Upper lobe of left lung (tissue), 6 donors: Measurements from ENCODE around the gene ADIG. TPM values are rescaled to one million over a fixed set of nuclear protein-coding genes. Genes with fewer than 3 reads are reported as not detected.
"Not testable (repeated sequence)": the region's sequence is repeated elsewhere in the genome, so short reads cannot be mapped to it uniquely, and the experiment has no call there.

Experiments used
- ATAC-seq, 2 donors: fragments of 200-7000 bp; cut with Tn5 transposase; one replicate each; pipeline ENCODE4 v1.9.1; 2022; ENCODE audit warnings: mild to moderate bottlenecking in 2 of 2, moderate library complexity in 2 of 2; ENCODE audit not compliant: low FRiP score in 2 of 2
- DNase-seq, 2 donors: peaks; one replicate each; pipeline ENCODE4 v3.0.0-alpha.2; 2019 to 2020
- H3K27ac ChIP-seq, 4 donors: fragments of 200-600 bp; sonication (generic); one replicate each; pipeline ENCODE4 v1.5.1; 2016 to 2019
- H3K27me3 ChIP-seq, 4 donors: fragments of 200-600 bp; sonication (generic); one replicate each; pipeline ENCODE4 v1.5.1; 2017 to 2019
- H3K36me3 ChIP-seq, 4 donors: fragments of 200-600 bp; sonication (generic); one replicate each; pipeline ENCODE4 v1.5.1; 2016 to 2019
- H3K4me1 ChIP-seq, 4 donors: fragments of 200-600 bp; sonication (generic); one replicate each; pipeline ENCODE4 v1.5.1; 2018 to 2019
- H3K4me3 ChIP-seq, 4 donors: fragments of 200-600 bp; sonication (generic); one replicate each; pipeline ENCODE4 v1.5.1; 2017 to 2019; ENCODE audit warnings: mild to moderate bottlenecking in 2 of 4, moderate library complexity in 1 of 4
- H3K9me3 ChIP-seq, 4 donors: fragments of 200-600 bp; sonication (generic); one replicate each; pipeline ENCODE4 v1.5.1; 2018 to 2019
- EP300 ChIP-seq, 4 donors: sonication (generic); formaldehyde crosslinking; IDR thresholded peaks; one replicate each; pipeline ENCODE4 v1.5.1; 2017; ENCODE audit warnings: antibody characterized with exemption in 4 of 4, control low read depth in 2 of 4
- POLR2A ChIP-seq, 4 donors: fragments of 450-650 bp; IDR thresholded peaks; one replicate each; pipeline ENCODE4 v1.5.1; 2016 to 2017; ENCODE audit warnings: antibody characterized with exemption in 4 of 4, mild to moderate bottlenecking in 2 of 4
- POLR2AphosphoS5 ChIP-seq, 2 donors: sonication (generic); formaldehyde crosslinking; IDR thresholded peaks; one replicate each; pipeline ENCODE4 v1.5.1; 2017; ENCODE audit warnings: antibody characterized with exemption in 2 of 2
- WGBS, 2 donors: methylation state at CpG; one replicate each; pipeline ENCODE4 v1.1.5; 2017 to 2018; 5-methylcytosine and 5-hydroxymethylcytosine counted together
- total RNA-seq, 6 donors: library from RNA; depleted of rRNA in 4 of 6; stranded (reverse); fragments of >200 nt in 4 of 6; gene quantifications; one replicate each; pipeline versions ENCODE4 v1.1.0 to v1.2.1, GENCODE V29; 2016 to 2021
- TF ChIP-seq, protein P1 (sequence below), 6 experiments: fragments of 450-650 bp in 4 of 6; fragments of 200-600 bp in 2 of 6; sonication (generic) in 2 of 6; IDR thresholded peaks; one replicate each; pipeline ENCODE4 v1.5.1; 2016 to 2019; ENCODE audit warnings: antibody characterized with exemption in 6 of 6
- donor health status: DM: no; HTN: no; CAD: no; lungs with moderate emphysema.
- donor health status: DM: no; HTN: yes; CAD: no; lungs with severe emphysema.

ADIG gene
- total RNA-seq, 6 donors from 2014 or later, result 0.29 TPM; not detected in 5

DNA sequence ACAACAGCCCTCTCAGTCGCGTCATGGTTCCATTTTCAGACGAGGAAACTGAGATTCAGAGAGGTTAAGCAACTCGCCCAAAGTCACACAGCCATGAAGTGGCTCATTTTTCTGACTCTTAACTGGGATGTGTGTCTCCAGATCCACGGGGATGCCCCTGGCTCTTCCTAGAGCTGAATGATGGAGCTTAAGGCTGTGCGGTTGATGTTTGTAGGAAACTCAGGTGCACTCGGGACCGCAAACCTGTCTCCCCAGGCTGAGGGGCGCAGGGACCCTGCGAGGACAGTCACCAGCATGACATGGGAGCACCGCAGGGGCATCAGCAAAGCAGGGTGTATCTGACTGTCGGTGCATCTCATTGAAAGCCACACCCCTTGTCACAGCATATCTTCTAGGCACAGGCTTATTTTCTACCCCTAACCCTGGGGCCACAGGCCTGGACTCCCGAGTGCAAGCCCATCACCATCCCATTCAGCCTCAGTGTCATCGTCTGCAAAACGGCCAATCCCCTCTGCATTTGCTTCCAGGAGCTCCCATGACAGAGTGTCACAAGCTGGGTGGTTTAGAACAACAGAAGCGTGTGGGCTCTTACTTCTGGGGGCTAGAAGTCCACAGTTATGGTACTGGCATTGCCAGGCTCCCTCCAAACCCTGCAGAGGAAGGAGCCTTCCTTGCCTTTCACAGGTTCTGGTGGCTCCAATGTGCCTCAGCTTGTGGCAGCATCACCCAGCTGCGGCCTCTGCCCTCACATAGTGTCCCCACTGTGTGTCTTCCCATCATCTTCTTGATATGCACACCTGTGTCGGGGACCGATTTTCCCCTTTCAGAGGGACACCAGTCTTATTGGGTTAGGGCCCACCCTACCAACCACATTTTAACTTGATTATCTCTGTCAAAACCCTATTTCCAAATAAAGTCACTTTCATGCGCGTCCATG is 10.7 kb downstream of the ADIG start:
- no peaks in the 10 kb centered on the region for H3K36me3 ChIP-seq
- no peaks in the 10 kb centered on the region for H3K27me3 ChIP-seq
- no peaks in the 10 kb centered on the region for H3K9me3 ChIP-seq
- ATAC-seq (peak in 1 of 2 donors; percentile 43), DNase-seq (no peak)
- H3K27ac ChIP-seq, result no peak overlapping the region
- no peak overlapping the region for H3K4me3 ChIP-seq
- no peaks in the 10 kb centered on the region for H3K4me1 ChIP-seq
- TF ChIP-seq, protein P1, sequence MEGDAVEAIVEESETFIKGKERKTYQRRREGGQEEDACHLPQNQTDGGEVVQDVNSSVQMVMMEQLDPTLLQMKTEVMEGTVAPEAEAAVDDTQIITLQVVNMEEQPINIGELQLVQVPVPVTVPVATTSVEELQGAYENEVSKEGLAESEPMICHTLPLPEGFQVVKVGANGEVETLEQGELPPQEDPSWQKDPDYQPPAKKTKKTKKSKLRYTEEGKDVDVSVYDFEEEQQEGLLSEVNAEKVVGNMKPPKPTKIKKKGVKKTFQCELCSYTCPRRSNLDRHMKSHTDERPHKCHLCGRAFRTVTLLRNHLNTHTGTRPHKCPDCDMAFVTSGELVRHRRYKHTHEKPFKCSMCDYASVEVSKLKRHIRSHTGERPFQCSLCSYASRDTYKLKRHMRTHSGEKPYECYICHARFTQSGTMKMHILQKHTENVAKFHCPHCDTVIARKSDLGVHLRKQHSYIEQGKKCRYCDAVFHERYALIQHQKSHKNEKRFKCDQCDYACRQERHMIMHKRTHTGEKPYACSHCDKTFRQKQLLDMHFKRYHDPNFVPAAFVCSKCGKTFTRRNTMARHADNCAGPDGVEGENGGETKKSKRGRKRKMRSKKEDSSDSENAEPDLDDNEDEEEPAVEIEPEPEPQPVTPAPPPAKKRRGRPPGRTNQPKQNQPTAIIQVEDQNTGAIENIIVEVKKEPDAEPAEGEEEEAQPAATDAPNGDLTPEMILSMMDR (IDR thresholded peaks at IDR 0.05), result no peak
- TF ChIP-seq POLR2A (IDR thresholded peaks at IDR 0.05), result no peak
- no peak for TF ChIP-seq POLR2AphosphoS5 (IDR thresholded peaks at IDR 0.05)
- no peak for TF ChIP-seq EP300 (IDR thresholded peaks at IDR 0.05)
- 76 to 85% methylated on average over 13 to 21 of the region's 21 CpGs for WGBS, 2 donors

DNA sequence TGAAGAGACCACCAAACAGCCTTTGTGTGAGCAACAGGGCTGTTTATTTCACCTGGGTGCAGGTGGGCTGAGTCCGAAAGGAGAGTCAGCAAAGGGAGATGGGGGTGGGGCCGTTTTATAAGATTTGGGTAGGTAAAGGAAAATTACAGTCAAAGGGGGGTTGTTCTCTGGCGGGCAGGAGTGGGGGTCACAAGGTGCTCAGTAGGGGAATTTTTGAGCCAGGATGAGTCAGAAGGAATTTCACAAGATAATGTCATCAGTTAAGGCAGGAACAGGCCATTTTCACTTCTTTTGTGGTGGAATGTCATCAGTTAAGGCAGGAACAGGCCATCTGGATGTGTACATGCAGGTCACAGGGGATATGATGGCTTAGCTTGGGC is 11.4 kb downstream of the ADIG start:
- H3K27ac ChIP-seq, H3K4me3 ChIP-seq, H3K9me3 ChIP-seq, H3K4me1 ChIP-seq, DNase-seq, H3K36me3 ChIP-seq, ATAC-seq, H3K27me3 ChIP-seq: not testable (repeated sequence)
- 75 to 76% methylated on average over 3 of the region's 3 CpGs for WGBS, 2 donors

DNA sequence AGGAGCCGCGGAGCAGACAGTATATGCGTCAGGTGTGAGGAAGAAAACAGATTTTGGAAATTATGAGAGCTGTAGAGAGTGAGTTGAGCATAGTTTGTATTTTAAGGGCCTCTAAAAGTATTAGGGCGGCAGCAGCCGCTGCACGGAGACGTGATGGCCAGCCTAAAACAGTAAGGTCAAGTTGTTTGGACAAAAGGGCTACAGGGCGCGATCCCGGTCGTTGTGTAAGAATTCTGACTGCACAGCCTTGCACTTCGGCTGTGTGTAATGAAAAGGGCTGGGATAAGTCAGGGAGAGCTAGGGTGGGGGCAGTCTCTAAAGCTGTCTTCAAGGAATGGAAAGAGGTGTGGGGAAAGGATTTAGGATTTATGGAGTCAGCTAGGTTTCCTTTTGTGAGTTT is 13.3 kb downstream of the ADIG start:
- H3K9me3 ChIP-seq, H3K27me3 ChIP-seq, H3K36me3 ChIP-seq, DNase-seq, H3K4me3 ChIP-seq, H3K27ac ChIP-seq, H3K4me1 ChIP-seq, ATAC-seq: not testable (repeated sequence)
- WGBS, 2 donors, result 78 to 79% methylated on average over 12 of the region's 12 CpGs

DNA sequence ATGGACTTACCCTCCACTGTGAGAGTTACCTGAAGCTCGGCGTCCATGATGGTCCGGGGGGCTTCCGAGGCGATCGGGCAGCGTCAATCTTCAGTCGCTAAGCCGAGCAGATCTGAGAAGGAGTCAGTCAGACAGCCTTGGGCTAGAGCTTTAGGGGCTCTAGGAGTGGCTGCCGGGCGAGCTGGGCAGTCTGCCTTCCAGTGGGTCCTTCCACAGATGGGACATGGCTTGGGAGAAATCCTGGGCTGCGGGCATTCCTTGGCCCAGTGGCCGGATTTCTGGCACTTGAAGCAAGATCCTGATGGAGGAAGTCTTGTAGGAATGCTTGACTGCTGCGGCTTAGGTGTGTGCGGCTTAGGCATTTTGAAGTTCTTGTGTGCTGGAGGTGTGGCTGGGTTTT is 14.9 kb downstream of the ADIG start:
- not testable (repeated sequence) for H3K4me1 ChIP-seq, H3K27ac ChIP-seq, H3K4me3 ChIP-seq, H3K9me3 ChIP-seq, H3K36me3 ChIP-seq, ATAC-seq, H3K27me3 ChIP-seq, DNase-seq
- WGBS, 2 donors, result 90 to 95% methylated on average over 11 to 15 of the region's 15 CpGs

DNA sequence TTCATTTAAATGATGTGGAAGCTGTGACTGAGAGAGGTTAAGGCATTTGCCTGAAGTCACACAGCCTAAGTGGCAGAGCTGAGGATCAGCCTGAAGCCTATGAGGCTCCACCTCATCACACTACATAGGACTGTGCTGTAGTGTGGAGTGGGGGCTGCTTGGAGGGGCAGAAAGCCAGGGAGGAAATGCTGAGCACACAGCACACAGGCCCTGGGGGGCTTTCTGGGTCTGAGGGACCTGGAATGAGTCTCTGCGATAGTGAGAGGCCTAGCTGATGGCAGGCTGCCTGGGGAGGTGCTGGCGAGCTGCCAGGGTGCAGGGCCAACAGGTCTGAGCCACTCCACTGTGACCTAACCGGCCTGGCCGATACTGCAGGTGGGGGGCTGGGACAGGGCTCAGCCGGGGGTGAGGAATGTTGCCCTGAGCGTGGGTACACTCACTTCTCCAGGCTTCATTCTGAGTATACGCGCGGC is 18.4 kb downstream of the ADIG start:
- peak; percentile 89 to 94 for DNase-seq
- 38 to 61% methylated on average over 7 to 9 of the region's 9 CpGs for WGBS, 2 donors

DNA sequence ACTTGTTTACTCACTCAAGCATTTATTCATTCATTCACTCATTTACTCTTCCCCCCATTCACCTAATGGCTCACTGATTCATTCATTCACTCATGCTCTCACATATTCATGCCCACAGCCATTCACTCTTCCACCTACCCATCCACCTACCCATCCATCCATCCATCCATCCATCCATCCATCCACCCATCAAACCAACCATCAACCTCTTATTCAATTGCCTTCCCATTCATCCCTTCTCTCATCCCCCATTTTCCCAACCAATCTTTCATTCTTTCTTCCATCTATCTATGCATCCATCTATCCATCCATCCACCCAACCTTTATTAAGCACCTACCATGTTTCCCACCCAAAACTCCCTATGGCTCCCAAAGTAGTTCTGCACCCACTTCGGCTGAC is 19.1 kb downstream of the ADIG start:
- Histone ChIP-seq H3K27me3 (peaks cover 0 to 11% (median 4%) of the 10 kb centered on the region in 4 donors), H3K9me3 (no peaks in the 10 kb centered on the region), H3K4me1 (peaks cover 0 to 19% (median 8%) of the 10 kb centered on the region in 4 donors), H3K4me3 (no peak overlapping the region), H3K36me3 (no peaks in the 10 kb centered on the region), H3K27ac (peak overlapping the region in 1 of 4 donors; percentile 46)
- no peak for TF ChIP-seq POLR2A (IDR thresholded peaks at IDR 0.05)
- no peak for TF ChIP-seq EP300 (IDR thresholded peaks at IDR 0.05)
- no peak for TF ChIP-seq POLR2AphosphoS5 (IDR thresholded peaks at IDR 0.05)
- TF ChIP-seq, protein P1 (IDR thresholded peaks at IDR 0.05), result no peak
- ATAC-seq, result no peak
- DNase-seq, result no peak
- WGBS, 2 donors, result 97 to 100% methylated on average over 1 of the region's 1 CpG

More for the DNA sequence above, 18.4 kb downstream of the ADIG start:
- TF ChIP-seq POLR2AphosphoS5 (IDR thresholded peaks at IDR 0.05) (peak; percentile 12 to 34), EP300 (IDR thresholded peaks at IDR 0.05) (peak in 1 of 4 donors; percentile 7)
- TF ChIP-seq, protein P1 (IDR thresholded peaks at IDR 0.05), result no peak
- no peak overlapping the region for H3K4me3 ChIP-seq
- peaks cover 0 to 11% (median 4%) of the 10 kb centered on the region in 4 donors for H3K27me3 ChIP-seq
- peak; percentile 55 to 95 for ATAC-seq
- no peaks in the 10 kb centered on the region for H3K9me3 ChIP-seq
- peaks cover 0 to 19% (median 8%) of the 10 kb centered on the region in 4 donors for H3K4me1 ChIP-seq
- H3K36me3 ChIP-seq, result no peaks in the 10 kb centered on the region
- peak overlapping the region in 2 of 4 donors; percentile 11 to 46 for H3K27ac ChIP-seq
